Smooth muscle cell of trachea (primary cell): ENCODE measurements around the gene SPANXN3. TPM values are rescaled to one million over a fixed set of nuclear protein-coding genes. Genes with fewer than 3 reads are reported as not detected.

Source experiments
- total RNA-seq: library from RNA; depleted of rRNA; stranded (reverse); fragments of >200 nt; gene quantifications from 2 replicates; pipeline ENCODE4 v1.2.1, GENCODE V29; 2014

The SPANXN3 gene
- not detected in 2 replicates for total RNA-seq

GRCh38 chrX:143517375-143517774 is at the start of gene SPANXN3:
SPANXN3 (minus strand) TSS chrX:143517475; CDS start chrX:143517391, 84 bp downstream.

Other genes starting within 250 kb of the SPANXN3 start
- 0.33 and 0.87 TPM in 2 replicates for gene SLITRK4, start 118.6 kb upstream of the SPANXN3 start, total RNA-seq
- not detected in 2 replicates for gene SPANXN2, start 203.3 kb upstream of the SPANXN3 start, total RNA-seq